HG02678 (cell line): ENCODE results near the gene ZNF614.
"Not testable (repeated sequence)": the region's sequence is repeated elsewhere in the genome, so short reads cannot be mapped to it uniquely, and the experiment has no call there.

Source experiments
- ATAC-seq: cut with Tn5 transposase; IDR thresholded peaks from one replicate; pipeline ENCODE4 v1.9.1; 2021; ENCODE audit warnings: mild to moderate bottlenecking, moderate library complexity; ENCODE audit not compliant: unreplicated experiment

ZNF614 gene

DNA sequence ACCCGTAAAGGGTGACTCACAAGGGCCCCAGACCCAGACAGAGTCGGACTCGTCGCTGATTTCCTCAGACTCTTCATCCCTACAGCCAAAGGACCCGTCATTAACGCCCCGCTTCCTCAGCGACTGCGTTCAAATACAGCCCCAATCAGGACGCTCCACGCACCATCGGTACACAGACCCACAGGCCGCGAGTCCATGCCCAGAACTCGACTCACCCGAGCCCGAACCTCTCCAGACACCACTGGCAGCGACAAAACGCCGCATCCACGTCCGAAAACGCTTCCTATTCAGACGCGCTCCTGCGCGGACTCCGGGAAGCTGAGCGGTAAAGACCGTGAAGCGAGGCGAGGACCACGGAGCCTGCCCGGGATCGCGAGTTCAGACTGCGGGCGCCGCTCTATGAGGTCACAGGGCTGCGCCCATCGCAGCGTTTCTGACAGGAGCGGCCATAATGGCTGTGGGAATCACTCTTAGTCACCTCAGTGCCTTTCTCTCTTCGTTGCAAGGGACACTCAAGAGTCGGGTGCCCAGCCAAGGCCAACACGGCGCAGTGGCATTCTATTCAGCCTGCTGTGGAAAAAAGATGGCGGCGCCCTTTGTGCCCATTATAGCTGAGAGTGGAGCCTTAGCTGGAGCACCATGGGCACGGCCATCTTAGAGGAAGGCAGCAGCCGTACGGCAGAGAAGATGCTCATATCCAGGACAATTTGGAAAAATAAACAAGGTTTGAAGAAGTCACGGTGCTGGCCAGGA, at the start of gene ZNF614:
Gene ZNF614 (minus strand): TSS at position 353 of the 753 bp plus-strand sequence. CDS start 2,634 bp downstream, outside the sequence.
- ATAC-seq = peak; percentile 88

DNA sequence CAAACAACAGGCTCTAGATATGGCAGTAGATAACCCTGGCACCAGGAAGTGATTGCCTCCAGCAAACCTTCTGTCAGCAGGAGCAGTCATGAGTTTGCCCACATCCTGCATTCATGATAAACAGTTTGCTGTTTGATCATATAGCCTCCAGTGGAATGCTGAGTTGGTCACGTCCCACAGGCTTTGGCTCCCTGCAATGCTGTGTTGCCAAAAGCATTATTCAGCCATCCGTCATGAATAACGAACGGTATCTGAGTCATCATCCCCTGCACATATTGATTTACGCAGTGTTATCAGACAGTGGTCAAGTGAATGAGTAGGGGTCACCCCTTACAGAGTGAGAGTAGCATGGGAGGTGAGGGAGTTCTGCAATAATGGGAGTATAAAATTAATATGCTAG, 42.3 kb upstream of the ZNF614 start:
- ATAC-seq = no peak

DNA sequence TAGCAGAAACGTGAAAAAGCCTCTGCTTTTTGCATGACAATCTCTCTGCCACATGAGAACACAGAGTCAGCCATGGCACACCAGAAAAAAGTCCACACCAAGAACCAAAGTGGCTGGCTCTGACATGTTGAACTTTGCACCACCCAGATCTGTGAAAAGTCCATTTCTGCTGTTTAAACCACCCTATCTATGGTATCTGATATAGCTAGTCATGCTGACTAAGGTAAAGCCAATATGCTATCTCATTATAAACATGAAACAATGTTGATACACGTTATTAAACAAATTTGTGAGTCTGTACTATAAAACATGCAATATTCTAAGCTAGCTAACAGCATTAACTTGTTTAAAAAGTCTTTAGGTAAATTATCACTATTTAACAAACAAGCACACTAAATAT, 41.5 kb upstream of the ZNF614 start:
- ATAC-seq = no peak

DNA sequence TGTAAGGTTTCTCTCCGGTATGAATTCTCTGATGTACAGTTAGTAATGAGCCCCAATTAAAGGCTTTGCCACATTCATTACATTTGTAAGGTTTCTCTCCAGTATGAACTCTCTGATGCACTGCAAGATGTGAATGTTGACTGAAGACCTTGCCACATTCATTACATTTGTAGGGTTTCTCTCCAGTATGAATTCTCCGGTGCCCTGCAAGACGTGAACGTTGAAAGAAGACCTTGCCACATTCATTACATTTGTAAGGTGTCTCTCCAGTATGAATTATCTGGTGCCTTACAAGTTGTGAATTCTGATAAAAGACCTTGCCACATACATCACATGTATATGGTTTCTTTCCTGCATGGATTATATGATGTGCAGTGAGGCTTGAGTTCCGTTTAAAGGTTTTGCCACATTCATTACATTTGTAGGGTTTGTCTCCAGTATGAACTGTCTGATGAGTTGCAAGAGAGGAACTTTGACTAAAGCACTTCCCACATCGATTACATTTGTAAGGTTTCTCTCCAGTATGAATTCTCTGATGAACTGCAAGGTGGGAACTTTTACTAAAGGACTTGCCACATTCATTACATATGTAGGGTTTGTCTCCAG, 38.2 kb upstream of the ZNF614 start:
- no peak for ATAC-seq

DNA sequence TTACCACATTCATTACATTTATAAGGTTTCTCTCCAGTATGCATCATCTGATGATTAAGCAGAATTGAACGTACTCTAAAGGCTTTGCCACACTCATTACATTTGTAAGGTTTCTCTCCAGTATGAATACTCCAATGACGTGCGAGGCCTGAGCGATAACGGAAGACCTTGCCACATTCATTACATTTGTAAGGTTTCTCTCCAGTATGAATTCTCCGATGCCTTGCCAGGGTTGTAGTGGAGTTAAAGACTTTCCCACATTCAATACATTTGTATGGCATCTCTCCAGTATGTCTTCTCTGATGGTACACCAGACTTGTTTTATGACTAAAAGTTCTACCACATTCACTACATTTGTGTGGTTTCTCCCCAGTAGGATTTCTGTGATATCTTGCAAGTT, 37.2 kb upstream of the ZNF614 start:
- ATAC-seq = no peak

DNA sequence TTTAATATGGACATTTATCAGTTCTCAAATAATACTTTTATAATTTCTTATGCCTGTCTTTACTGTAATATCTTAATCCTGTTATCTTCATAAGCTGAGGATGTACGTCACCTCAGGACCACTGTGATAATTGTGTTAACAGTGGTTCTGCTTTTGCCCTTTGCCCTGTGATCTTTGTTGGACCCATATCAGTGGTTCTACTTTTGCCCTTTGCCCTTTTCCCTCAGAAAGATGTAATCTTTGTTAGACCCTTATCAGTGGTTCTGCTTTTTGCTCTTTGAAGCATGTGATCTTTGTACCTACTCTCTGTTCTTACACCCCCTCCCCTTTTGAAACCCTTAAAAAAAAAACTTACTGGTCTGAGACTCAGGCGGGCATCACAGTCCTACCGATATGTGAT, 28.3 kb upstream of the ZNF614 start:
- not testable (repeated sequence) for ATAC-seq

DNA sequence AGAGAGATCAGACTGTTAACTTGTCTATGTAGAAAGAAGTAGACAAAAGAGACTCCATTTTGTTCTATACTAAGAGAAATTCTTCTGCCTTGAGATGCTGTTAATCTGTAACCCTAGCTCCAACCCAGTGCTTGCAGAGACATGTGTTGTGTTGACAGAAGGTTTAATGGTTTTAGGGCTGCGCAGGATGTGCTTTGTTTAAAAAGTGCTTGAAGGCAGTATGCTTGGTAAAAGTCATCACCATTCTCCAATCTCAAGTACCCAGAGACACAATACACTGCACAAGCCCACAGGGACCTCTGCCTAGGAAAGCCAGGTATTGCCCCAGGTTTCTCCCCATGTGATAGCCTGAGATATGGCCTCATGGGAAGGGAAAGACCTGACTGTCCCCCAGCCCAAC, 23.6 kb upstream of the ZNF614 start:
- ATAC-seq = not testable (repeated sequence)

DNA sequence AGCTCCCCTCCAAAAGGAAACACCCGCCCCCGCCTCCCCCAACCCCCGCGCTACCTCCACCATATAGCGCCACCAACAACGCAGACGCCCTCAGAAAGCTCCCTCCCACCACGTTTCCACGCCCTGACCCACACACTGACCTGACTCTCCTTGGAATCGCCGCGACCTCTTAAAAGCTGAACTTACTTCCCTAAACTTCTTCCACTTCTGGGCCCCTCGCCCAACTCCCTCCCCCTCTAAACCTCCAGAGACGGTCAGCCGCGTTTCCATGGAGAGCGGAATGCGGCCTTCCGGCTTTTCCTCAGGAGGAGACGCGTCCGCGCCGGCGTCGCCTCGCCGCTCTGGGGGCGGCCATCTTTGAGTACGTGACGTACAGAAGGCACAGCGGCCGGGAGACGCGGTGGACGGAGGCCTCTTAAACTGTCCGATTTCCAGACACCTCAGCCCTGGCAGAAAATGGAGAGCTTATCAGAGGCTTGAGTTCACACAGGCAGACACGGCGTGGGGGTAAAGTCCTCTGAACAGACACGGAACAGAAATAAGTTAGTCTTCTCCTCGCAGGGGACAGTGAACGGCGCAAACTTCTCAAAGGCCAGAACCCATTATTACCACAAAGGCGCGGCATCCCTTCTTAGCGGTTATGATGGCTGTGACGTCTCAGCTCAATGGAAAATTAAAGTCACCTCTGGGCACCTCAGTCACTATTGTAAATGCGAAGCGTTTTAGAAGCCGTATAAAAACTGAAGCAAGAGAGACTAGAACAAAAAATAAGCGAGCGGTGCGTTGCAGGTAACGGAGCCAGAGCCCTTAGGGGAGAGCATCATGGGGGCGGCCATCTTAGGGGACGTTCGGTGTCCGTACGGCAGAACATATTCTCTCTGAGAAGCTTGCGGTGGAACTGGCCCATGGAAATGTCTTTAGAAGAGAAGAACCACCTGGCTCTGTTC, 20.6 kb upstream of the ZNF614 start, which contains the start of gene ZNF432:
Gene ZNF432 (minus strand): TSS at position 284 of the 947 bp plus-strand sequence. CDS start 1,970 bp downstream, outside the sequence.
- peak; percentile 91 for ATAC-seq

DNA sequence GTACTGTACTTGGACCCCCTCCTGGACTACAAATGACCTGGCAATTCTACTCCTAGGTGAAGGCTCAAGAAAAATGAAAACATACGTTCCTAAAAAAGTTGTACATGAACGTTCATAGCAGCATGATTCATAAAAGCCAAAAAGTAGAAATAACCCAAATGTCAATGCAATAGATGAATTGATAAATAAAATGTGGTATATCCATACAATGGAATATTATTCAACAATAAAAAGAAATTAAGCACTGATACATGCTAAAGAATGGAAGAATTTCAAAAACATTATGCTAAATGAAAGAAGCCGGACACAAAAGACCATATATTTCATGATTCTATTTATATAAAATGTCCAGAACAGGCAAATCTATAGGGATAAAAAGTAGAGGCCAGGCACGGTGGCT, 11.0 kb upstream of the ZNF614 start:
- no peak for ATAC-seq

DNA sequence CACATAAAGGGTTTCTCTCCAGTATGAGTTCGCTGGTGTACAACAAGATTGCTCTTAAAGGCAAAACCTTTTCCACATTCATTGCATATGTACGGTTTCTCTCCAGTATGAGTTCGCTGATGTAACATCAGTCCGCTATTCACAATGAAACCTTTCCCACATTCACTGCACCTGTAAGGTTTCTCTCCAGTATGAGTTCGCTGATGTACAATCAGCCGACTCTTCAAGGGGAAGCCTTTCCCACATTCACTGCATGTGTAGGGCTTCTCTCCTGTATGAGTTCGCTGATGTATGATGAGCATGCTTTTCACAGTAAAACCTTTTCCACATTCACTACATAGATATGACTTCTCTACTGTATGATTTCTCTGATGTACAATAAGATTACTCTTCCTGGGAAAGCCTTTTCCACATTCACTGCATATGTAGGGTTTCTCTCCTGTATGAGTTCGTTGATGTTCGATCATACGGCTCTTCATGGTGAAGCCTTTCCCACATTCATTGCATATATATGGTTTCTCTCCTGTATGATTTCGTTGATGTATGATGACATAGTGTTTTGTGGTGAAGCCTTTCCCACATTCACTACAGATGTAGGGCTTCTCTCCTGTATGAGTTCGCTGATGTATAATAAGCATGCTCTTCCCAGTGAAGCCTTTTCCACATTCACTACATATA, 6.0 kb upstream of the ZNF614 start:
- ATAC-seq = no peak

DNA sequence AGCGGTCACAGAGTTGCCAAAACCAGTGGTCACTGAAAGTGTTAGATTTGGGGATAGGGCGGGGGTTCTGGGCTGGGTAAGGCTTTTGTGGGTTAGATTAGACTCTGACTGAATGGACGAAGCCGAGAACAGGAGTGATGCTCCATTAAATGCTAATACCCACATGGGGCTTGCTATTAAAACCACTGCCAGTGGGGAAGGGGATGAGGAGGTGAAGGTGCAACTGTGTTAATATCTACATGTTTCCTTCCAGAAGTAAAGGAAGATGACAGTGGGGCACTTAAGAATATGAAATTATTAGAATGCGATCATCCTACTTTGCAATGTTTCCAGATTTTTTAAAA, 573 bp upstream of the ZNF614 start:
- peak; percentile 33 for ATAC-seq

DNA sequence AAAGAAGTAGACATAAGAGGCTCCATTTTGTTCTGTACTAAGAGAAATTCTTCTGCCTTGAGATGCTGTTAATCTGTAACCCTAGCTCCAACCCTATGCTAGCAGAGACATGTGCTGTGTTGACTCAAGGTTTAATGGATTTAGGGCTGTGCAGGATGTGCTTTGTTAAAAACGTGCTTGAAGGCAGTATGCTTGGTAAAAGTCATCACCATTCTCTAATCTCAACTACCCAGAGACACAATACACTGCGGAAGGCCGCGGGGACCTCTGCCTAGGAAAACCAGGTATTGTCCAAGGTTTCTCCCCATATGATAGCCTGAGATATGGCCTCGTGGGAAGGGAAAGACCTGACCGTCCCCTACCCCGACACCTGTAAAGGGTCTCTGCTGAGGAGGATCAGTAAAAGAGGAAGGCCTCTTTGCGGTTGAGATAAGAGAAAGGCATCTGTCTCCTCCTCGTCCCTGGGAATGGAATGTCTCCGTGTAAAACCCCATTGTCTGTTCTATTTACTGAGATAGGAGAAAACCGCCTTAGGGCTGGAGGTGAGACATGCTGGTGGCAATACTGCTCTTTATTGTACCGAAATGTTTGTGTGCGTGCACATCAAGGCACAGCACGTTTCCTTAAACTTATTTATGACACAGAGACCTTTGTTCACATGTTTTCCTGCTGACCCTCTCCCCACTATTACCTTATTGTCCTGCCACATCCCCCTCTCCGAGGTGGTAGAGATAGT, 1.8 kb downstream of the ZNF614 start:
- not testable (repeated sequence) for ATAC-seq

DNA sequence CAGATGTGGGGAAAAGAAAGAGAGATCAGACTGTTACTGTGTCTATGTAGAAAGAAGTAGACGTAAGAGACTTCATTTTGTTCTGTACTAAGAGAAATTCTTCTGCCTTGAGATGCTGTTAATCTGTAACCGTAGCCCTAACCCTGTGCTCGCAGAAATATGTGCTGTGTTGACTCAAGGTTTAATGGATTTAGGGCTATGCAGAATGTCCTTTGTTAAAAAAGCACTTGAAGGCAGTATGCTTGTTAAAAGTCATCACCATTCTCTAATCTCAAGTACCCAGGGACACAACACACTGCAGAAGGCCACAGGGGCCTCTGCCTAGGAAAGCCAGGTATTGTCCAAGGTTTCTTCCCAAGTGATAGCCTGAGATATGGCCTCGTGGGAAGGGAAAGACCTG, 3.7 kb downstream of the ZNF614 start:
- not testable (repeated sequence) for ATAC-seq

DNA sequence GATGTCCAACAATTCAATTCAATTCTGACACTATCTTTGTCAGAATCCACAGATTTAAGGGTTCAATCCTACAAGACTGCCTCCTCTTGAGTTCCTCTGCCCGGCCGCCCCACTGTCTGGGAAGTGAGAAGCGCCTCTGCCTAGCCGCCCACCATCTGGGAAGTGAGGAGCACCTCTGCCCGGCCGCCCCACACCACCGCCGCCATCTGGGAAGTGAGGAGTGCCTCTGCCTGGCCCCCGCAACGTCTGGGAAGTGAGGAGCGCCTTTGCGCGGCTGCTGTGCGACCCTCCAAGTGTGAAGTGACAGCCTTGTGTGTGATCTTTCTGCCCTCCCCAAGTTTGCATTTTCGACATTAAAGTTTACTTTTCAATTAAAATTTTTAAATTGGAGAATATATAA, 6.0 kb downstream of the ZNF614 start:
- ATAC-seq = no peak

DNA sequence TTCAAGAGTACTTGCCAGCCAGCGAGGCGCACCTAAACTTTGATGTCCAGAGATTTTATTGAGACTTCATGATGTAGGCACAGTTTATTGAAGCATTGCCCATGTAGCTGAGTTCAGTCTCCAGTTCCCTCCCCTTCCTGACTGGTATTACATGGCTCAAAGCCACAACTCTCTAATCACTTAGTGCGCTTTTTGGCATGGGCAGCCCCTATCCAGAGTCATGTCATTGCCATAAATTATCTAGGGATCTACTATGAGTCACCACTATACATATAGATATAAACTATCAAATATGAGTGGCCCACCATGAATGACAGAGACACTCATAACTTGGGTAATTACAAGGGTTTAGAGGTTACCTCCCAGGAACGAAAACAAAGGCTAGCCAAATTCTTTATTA, 7.7 kb downstream of the ZNF614 start:
- no peak for ATAC-seq

DNA sequence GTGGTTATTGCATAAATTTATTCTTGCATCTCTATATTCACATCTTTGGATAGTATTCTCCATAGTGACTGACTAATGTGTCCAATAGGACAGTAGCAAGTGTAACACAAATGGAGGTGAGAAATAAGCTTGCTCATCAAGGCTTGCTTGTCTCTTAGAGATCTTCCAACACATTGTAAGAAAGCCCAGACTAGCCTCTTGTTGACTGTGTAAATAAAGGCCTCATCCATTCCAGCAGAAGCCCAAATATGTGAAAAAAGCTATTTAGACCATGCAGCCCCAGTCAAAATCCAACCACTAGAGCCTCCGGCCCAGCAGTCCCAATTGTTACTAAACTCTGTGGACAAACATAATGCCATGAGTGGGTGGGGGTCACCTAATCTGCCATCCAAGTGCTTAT, 17.5 kb downstream of the ZNF614 start:
- no peak for ATAC-seq

DNA sequence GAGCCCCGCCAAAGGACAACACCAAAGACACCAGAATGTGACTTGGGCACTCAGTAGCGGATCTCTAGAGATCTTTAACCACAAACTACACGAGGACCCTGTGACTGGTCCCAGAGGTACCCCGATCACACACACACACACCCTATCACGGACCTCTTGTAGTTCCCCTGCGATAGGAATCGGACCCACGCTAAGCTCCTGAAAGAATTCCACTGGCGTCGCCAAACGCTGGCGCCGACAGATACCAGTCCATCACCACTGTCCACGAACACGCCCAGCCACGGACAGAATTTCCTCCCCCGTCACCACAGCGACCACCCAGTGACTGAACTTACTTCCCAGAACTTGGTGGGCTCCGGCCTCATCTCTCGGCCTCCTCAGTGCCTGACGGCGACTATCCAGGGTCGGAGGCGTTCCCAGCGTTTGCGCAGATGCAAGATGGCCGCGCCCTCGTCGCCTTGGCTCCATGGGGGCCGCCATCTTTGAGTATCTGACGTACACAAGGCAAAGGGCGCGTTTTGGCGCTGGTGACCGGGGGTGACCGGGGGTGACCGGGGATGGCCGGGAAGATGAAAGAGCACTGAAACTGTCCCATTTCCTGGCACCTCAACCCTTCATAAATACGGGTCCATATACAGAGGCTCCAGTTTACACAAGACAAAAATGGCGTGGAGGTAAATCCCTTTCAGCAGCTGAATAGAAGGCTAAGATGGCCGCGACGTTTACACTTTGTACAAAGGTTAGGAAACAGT, 20.2 kb downstream of the ZNF614 start, which contains the start of gene ZNF615:
Gene ZNF615 (minus strand): TSS at position 406 of the 752 bp plus-strand sequence. CDS start 4,500 bp downstream, outside the sequence.
- peak; percentile 94 for ATAC-seq

DNA sequence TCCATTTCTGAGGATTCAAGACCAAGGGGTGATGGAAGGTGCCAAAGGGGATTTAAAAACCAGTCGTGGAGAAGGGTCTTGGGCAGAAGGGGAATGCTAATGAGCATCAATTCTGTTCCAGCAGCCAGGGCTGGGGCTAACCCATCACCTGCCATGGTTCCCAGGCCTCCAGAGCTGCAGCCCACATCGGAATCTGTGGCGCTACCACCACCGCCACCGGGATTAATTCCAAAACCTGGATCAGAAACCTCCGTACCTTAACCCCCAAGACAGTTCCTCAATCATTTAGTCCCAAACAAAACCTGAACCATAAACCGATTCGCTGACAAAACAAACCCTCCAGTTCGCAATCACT, 20.8 kb downstream of the ZNF614 start:
- ATAC-seq = no peak

DNA sequence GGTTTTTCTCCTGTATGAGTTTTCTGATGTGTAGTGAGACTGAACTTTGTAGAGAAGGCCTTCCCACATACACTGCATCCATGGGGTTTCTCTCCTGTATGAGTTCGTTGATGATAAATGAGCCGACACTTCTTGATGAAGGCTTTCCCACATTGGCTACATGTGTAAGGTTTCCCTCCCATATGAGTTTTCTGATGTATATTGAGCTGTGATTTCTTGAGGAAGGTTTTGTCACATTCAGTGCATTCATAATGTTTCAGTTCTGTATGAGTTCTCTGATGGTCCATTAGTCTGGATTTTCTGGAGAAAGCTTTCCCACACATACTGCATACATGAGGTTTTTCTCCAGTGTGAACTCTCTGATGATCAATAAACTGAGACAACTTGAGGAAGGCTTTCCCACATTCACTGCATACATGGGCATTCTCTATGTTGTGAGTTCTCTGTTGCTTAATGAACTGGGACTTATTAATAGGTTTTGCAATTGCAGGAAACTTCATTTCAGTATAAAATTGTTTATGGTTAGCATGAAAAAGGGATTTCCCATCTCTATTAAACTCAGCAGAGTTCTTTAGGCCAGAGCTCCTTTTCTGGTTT, 34.0 kb downstream of the ZNF614 start:
- no peak for ATAC-seq
